ENCODE measurements around the gene EEA1.

EEA1 gene

DNA sequence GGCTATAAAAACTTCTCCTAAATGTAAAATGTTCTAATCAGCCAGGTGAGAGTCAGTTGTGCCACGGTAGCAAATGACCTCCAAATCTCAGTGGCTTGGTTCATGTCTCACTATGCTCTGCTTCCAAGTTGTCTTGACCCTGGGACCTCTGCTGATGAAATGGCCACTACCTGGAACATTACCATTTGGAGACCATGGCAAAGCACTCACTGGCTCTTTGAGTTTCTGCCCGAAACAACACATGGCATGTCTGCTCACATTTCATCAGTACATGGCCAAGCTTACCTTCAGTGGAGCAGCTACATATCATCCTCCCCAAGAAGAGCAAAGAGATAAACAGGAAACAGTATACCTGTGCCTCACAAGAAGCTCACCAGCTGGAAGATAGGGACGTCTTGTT lies 186.1 kb downstream of the EEA1 start:
- Histone ChIP-seq H3K9me3 (ENCODE audit: severe bottlenecking) (no peaks in the 10 kb centered on the region), H3K4me3 (ENCODE audit: low read depth, low read length) (no peak overlapping the region), H3K36me3 (no peaks in the 10 kb centered on the region), H3K27me3 (ENCODE audit: insufficient read depth, low read depth, severe bottlenecking) (no peaks in the 10 kb centered on the region), H3K27ac (no peak overlapping the region)
- TF ChIP-seq, protein P1, sequence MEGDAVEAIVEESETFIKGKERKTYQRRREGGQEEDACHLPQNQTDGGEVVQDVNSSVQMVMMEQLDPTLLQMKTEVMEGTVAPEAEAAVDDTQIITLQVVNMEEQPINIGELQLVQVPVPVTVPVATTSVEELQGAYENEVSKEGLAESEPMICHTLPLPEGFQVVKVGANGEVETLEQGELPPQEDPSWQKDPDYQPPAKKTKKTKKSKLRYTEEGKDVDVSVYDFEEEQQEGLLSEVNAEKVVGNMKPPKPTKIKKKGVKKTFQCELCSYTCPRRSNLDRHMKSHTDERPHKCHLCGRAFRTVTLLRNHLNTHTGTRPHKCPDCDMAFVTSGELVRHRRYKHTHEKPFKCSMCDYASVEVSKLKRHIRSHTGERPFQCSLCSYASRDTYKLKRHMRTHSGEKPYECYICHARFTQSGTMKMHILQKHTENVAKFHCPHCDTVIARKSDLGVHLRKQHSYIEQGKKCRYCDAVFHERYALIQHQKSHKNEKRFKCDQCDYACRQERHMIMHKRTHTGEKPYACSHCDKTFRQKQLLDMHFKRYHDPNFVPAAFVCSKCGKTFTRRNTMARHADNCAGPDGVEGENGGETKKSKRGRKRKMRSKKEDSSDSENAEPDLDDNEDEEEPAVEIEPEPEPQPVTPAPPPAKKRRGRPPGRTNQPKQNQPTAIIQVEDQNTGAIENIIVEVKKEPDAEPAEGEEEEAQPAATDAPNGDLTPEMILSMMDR (IDR thresholded peaks at IDR 0.05; ENCODE audit: low read depth, low read length), result no peak
- no peak for DNase-seq

DNA sequence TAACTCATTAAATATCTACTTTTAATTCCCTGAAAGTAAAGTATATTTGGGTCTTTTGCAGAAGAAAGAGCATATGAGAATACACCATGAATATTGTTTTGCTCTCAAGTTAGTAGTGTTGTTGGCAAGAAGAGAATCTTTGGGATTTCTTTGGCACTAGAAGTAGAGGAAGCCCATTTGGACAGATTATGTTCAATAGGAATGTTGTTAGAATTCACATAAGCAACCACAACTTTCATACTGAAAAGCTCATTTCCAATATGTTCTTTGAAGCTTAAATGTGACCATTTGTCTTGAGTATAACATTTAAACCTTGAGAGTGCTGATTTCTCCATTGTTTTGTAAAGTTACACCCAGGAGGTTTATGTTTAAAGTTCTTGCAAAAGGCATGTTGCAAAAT lies 188.7 kb downstream of the EEA1 start:
- H3K36me3 ChIP-seq, result no peaks in the 10 kb centered on the region
- H3K9me3 ChIP-seq (ENCODE audit: severe bottlenecking), result no peaks in the 10 kb centered on the region
- H3K4me3 ChIP-seq (ENCODE audit: low read depth, low read length), result no peak overlapping the region
- DNase-seq, result no peak
- H3K27ac ChIP-seq, result no peak overlapping the region
- TF ChIP-seq, protein P1 (IDR thresholded peaks at IDR 0.05; ENCODE audit: low read depth, low read length), result no peak
- H3K27me3 ChIP-seq (ENCODE audit: insufficient read depth, low read depth, severe bottlenecking), result no peaks in the 10 kb centered on the region

DNA sequence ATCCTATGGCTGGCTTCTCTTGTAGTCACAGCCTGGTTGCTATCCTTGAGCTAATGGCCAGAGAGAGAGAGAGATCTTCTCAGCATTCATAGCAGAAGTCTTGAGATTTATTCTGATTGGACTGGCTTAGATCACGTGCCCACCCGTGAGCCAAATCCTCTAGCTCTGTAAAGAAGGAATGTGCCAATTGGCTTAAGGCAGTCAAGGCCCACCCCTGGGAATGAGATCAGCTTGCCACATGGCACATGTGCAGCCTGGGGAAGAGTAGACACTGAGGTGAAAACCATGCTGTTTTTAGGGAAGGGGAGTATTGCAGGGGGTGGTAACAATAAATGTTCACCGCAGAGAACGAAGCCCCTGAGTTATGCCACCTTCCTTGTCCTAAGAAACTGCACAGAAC lies 190.0 kb downstream of the EEA1 start:
- no peaks in the 10 kb centered on the region for H3K36me3 ChIP-seq
- H3K27ac ChIP-seq, result no peak overlapping the region
- TF ChIP-seq, protein P1 (IDR thresholded peaks at IDR 0.05; ENCODE audit: low read depth, low read length), result no peak
- H3K27me3 ChIP-seq (ENCODE audit: insufficient read depth, low read depth, severe bottlenecking), result no peaks in the 10 kb centered on the region
- no peaks in the 10 kb centered on the region for H3K9me3 ChIP-seq (ENCODE audit: severe bottlenecking)
- no peak overlapping the region for H3K4me3 ChIP-seq (ENCODE audit: low read depth, low read length)
- no peak for DNase-seq

DNA sequence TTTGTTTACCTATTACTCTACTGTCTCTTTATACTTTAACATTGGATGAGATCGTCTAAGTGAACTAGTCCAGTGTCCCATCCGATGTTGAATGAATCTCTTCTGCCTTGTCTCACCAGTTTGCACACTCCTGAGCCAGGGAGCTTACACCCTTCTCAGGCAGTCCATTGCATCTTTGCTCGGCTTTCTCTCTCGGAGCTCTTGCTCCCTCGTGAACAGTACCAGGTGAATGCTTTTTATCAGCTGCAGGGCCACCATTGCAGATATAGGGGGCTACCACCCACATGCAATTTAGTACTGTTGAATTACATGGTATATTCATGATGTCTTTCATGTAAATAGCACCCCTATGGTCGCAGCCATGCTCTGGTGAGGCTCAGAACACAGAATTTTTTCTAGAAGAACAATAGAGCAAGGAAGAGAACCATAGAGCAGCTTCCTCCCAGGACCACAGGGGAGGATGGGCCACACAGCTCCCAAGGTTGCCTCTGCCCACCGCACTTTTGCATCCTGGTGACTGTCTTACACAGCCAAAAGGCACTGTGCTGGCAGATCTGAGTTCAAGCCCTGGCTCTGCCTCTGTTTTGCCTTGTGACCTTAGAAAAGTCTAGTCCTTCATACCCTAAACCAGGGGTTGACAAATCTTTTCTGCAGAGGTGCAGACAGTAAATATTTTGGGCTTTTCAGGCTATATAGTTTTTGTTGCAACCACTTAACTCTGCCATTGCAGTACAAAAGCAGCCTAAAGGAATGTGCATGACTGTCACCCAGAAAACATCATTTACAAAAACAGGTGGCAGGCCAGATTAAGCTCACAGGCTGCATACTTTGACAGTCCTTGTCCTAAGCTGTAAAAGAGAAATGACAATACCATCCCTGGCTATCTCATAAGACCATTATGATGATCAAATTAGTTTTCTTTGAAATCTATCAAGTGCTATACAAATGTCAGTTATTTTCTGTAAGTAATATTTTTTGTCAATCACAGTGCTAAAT lies 190.9 kb downstream of the EEA1 start:
- Histone ChIP-seq H3K27me3 (ENCODE audit: insufficient read depth, low read depth, severe bottlenecking) (no peaks in the 10 kb centered on the region), H3K27ac (no peak overlapping the region), H3K36me3 (no peaks in the 10 kb centered on the region), H3K4me3 (ENCODE audit: low read depth, low read length) (no peak overlapping the region), H3K9me3 (ENCODE audit: severe bottlenecking) (no peaks in the 10 kb centered on the region)
- DNase-seq, result no peak
- TF ChIP-seq, protein P1 (IDR thresholded peaks at IDR 0.05; ENCODE audit: low read depth, low read length), result no peak

DNA sequence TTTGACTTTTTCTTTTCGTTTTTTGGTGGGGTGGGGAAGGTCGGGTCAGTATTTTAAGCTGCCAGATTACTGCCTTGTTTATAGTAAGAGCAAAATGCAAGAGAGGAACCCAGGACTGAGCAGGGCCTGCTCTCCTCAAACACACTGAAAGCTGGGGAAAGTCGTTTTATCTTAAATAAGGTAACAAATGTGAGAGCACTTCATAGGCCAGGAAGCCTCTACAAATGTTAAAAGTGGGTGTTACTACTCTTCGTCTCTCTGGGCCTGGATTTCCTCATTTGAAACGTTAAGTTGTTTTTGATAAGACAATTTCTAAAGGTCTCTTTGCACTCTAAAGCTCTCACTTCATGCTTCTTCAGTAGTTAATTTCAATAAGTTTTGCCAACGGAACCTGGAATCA lies 192.5 kb downstream of the EEA1 start:
- TF ChIP-seq, protein P1 (IDR thresholded peaks at IDR 0.05; ENCODE audit: low read depth, low read length), result no peak
- H3K9me3 ChIP-seq (ENCODE audit: severe bottlenecking), result no peaks in the 10 kb centered on the region
- no peak overlapping the region for H3K27ac ChIP-seq
- no peaks in the 10 kb centered on the region for H3K36me3 ChIP-seq
- no peak for DNase-seq
- no peaks in the 10 kb centered on the region for H3K27me3 ChIP-seq (ENCODE audit: insufficient read depth, low read depth, severe bottlenecking)
- H3K4me3 ChIP-seq (ENCODE audit: low read depth, low read length), result no peak overlapping the region
